Measurements from ENCODE around the gene PRUNE2.
A peak's percentile ranks its signal among the peaks of the same experiment; 100 is the strongest.

PRUNE2 gene

DNA sequence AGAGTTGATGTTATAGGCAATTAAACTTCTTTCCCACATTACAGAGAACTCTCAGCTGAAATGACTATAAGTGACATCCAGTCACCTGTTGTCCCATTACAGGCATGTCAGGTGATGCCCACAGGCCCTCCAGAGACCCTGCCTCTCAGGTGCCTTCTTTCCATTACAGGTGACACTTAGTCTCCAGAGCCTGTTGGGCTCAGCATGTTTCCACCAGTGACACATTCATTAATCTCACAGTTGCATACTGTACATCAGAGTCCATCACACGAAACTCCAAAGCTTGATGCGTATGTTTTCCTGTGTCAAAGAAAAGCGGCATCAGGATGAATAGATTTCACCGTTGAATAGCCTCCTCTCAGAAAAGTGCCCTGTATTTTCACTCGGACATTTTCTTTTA is 14.6 kb downstream of the PRUNE2 start:
- Histone ChIP-seq H3K27ac (ENCODE audit: insufficient read depth, low read depth, low read length, poor library complexity, severe bottlenecking) (no peak overlapping the region), H3K4me3 (ENCODE audit: insufficient read depth, low read depth, low read length) (no peak overlapping the region), H3K9me3 (ENCODE audit: control insufficient read depth, low read length) (no peaks in the 10 kb centered on the region), H3K4me1 (ENCODE audit: control insufficient read depth, insufficient read depth, low read length) (peaks cover 7% of the 10 kb centered on the region), H3K36me3 (ENCODE audit: control insufficient read depth, insufficient read depth, low read length) (no peaks in the 10 kb centered on the region), H3K27me3 (ENCODE audit: control insufficient read depth, insufficient read depth, low read length, poor library complexity, severe bottlenecking) (no peaks in the 10 kb centered on the region)
- 92 to 93% methylated on average over 5 of the region's 5 CpGs for WGBS, 2 experiments

- Histone ChIP-seq H3K27me3 (ENCODE audit: control insufficient read depth, insufficient read depth, low read length, poor library complexity, severe bottlenecking) (no peaks in the 10 kb centered on the region), H3K4me1 (ENCODE audit: control insufficient read depth, insufficient read depth, low read length) (peaks cover 7% of the 10 kb centered on the region), H3K4me3 (ENCODE audit: insufficient read depth, low read depth, low read length) (no peak overlapping the region), H3K27ac (ENCODE audit: insufficient read depth, low read depth, low read length, poor library complexity, severe bottlenecking) (peak overlapping the region; percentile 90), H3K36me3 (ENCODE audit: control insufficient read depth, insufficient read depth, low read length) (no peaks in the 10 kb centered on the region), H3K9me3 (ENCODE audit: control insufficient read depth, low read length) (no peaks in the 10 kb centered on the region)
- 64 to 76% methylated on average over 5 to 7 of the region's 7 CpGs for WGBS, 2 experiments
Observed at GRCh38 chr9:76887951-76888350, 18.0 kb downstream of the PRUNE2 start.

DNA sequence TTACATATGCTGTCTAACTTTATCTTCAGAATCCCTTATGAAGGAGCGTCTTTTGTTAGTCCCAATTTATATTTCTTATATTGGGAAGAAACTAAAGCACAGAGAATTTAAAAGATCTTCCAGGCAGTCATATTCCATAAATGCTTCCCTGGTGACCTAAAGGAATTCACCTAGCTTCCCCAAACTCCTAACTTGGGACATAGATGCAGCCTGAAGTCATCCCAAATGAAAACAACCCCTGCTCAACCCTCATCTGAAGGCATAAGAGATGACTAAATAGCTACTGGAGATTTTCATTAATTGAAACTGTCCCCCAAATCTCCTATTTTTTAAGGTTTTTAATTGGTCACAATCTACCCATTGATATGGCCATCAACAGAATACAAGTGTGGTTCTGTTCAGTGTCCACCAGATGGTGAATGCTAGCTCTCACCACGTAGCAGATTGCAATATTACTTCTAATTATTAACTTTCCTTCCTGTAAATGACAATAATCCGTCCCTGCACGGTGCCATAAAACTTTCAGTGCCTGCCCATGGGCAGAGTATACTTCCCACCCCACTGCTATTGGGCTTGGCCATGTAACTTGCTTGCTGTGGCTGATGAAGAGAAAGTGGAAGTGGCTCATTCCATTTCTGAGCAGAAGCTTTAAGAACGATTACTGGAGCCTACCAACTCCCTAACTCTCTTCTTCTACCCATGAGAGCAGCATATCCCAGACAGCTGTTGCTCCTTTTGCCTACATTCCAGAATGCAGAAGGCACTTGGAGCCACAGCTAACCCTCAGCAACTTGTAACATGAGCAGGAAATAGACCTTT is 18.7 kb downstream of the PRUNE2 start:
- Histone ChIP-seq H3K4me3 (ENCODE audit: insufficient read depth, low read depth, low read length) (no peak overlapping the region), H3K27ac (ENCODE audit: insufficient read depth, low read depth, low read length, poor library complexity, severe bottlenecking) (peak overlapping the region; percentile 90), H3K27me3 (ENCODE audit: control insufficient read depth, insufficient read depth, low read length, poor library complexity, severe bottlenecking) (no peaks in the 10 kb centered on the region), H3K9me3 (ENCODE audit: control insufficient read depth, low read length) (no peaks in the 10 kb centered on the region), H3K4me1 (ENCODE audit: control insufficient read depth, insufficient read depth, low read length) (peaks cover 7% of the 10 kb centered on the region), H3K36me3 (ENCODE audit: control insufficient read depth, insufficient read depth, low read length) (no peaks in the 10 kb centered on the region)
- 75 to 88% methylated on average over 5 of the region's 5 CpGs for WGBS, 2 experiments

DNA sequence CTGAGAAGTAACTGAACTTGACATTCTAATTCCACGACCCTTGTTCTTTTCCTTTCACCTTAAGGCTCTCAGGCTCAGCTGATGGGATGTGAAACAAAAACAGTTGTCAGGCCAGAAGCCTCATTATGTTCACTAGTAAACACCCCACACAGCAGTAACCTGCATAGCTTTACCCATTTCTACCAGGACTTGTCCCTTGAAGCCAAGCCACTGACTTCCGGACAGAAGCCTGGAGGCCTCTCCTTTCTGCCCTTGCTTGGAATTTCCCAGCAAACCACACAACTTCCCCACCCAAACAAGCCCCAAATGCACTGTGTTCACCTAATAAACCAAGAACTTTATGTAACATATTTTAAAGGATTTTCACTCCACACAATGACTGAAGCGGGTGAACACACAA is 19.6 kb downstream of the PRUNE2 start:
- H3K4me3 ChIP-seq (ENCODE audit: insufficient read depth, low read depth, low read length) = no peak overlapping the region
- H3K9me3 ChIP-seq (ENCODE audit: control insufficient read depth, low read length) = no peaks in the 10 kb centered on the region
- no peaks in the 10 kb centered on the region for H3K27me3 ChIP-seq (ENCODE audit: control insufficient read depth, insufficient read depth, low read length, poor library complexity, severe bottlenecking)
- no peak overlapping the region for H3K27ac ChIP-seq (ENCODE audit: insufficient read depth, low read depth, low read length, poor library complexity, severe bottlenecking)
- WGBS, 2 experiments = 89 to 94% methylated on average over 2 of the region's 3 CpGs
- no peaks in the 10 kb centered on the region for H3K36me3 ChIP-seq (ENCODE audit: control insufficient read depth, insufficient read depth, low read length)
- H3K4me1 ChIP-seq (ENCODE audit: control insufficient read depth, insufficient read depth, low read length) = peaks cover 7% of the 10 kb centered on the region

DNA sequence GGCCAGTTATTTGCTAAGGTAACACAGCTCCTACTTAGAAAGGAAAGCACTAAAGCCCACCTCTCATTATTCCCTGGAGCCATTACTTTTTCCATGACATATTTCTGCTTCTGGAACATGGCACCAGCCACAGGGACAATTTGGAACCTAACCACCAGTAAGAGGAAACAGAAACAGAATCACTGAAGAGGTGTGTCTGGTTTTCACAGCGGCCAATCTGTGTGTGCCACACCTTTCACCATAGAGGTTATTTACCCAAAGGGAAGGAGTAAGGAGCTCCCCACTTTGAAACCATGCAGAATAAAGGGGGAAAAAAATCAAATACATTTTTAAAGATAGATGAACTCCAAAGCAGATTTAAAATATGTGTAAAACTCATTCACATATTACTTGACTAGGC is 21.1 kb downstream of the PRUNE2 start:
- Histone ChIP-seq H3K27me3 (ENCODE audit: control insufficient read depth, insufficient read depth, low read length, poor library complexity, severe bottlenecking) (no peaks in the 10 kb centered on the region), H3K4me3 (ENCODE audit: insufficient read depth, low read depth, low read length) (no peak overlapping the region), H3K4me1 (ENCODE audit: control insufficient read depth, insufficient read depth, low read length) (peaks cover 7% of the 10 kb centered on the region), H3K36me3 (ENCODE audit: control insufficient read depth, insufficient read depth, low read length) (no peaks in the 10 kb centered on the region), H3K27ac (ENCODE audit: insufficient read depth, low read depth, low read length, poor library complexity, severe bottlenecking) (no peak overlapping the region), H3K9me3 (ENCODE audit: control insufficient read depth, low read length) (no peaks in the 10 kb centered on the region)
- 95 to 100% methylated on average over 1 of the region's 1 CpG for WGBS, 2 experiments

- Histone ChIP-seq H3K4me1 (ENCODE audit: control insufficient read depth, insufficient read depth, low read length) (peaks cover 7% of the 10 kb centered on the region), H3K9me3 (ENCODE audit: control insufficient read depth, low read length) (no peaks in the 10 kb centered on the region), H3K36me3 (ENCODE audit: control insufficient read depth, insufficient read depth, low read length) (no peaks in the 10 kb centered on the region), H3K27me3 (ENCODE audit: control insufficient read depth, insufficient read depth, low read length, poor library complexity, severe bottlenecking) (no peaks in the 10 kb centered on the region), H3K27ac (ENCODE audit: insufficient read depth, low read depth, low read length, poor library complexity, severe bottlenecking) (no peak overlapping the region), H3K4me3 (ENCODE audit: insufficient read depth, low read depth, low read length) (no peak overlapping the region)
- WGBS, 2 experiments = 75 to 87% methylated on average over 3 of the region's 3 CpGs
Observed at GRCh38 chr9:76883341-76883855, 22.5 kb downstream of the PRUNE2 start.

- no peaks in the 10 kb centered on the region for H3K27me3 ChIP-seq (ENCODE audit: control insufficient read depth, insufficient read depth, low read length, poor library complexity, severe bottlenecking)
- no peak overlapping the region for H3K4me3 ChIP-seq (ENCODE audit: insufficient read depth, low read depth, low read length)
- H3K9me3 ChIP-seq (ENCODE audit: control insufficient read depth, low read length) = no peaks in the 10 kb centered on the region
- no peaks in the 10 kb centered on the region for H3K36me3 ChIP-seq (ENCODE audit: control insufficient read depth, insufficient read depth, low read length)
- H3K27ac ChIP-seq (ENCODE audit: insufficient read depth, low read depth, low read length, poor library complexity, severe bottlenecking) = no peak overlapping the region
- H3K4me1 ChIP-seq (ENCODE audit: control insufficient read depth, insufficient read depth, low read length) = peaks cover 5% of the 10 kb centered on the region
- WGBS, 2 experiments = 88 to 93% methylated on average over 4 of the region's 4 CpGs
Observed at GRCh38 chr9:76882686-76883085, 23.2 kb downstream of the PRUNE2 start.

DNA sequence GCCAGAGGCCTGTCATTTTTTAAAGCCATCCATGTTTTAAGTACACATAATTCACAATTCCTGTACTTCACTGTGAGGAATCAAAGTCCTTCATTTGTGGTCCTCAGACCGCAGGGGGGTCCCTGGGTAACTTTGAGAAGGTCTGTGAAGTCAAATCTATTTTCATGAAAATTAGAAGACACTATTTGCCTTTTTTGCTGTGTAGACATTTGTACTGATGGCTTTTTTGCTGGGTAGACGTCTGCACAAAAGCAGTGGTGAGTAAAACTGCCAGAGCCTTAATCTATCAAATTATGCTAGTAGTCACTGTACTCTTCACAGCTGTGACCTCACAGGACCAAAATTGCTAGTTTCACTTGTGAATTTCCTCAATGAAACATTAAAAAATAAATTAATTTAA is 25.7 kb downstream of the PRUNE2 start:
- Histone ChIP-seq H3K27me3 (ENCODE audit: control insufficient read depth, insufficient read depth, low read length, poor library complexity, severe bottlenecking) (no peaks in the 10 kb centered on the region), H3K27ac (ENCODE audit: insufficient read depth, low read depth, low read length, poor library complexity, severe bottlenecking) (no peak overlapping the region), H3K4me1 (ENCODE audit: control insufficient read depth, insufficient read depth, low read length) (no peaks in the 10 kb centered on the region), H3K9me3 (ENCODE audit: control insufficient read depth, low read length) (no peaks in the 10 kb centered on the region), H3K4me3 (ENCODE audit: insufficient read depth, low read depth, low read length) (no peak overlapping the region), H3K36me3 (ENCODE audit: control insufficient read depth, insufficient read depth, low read length) (no peaks in the 10 kb centered on the region)
- WGBS, 2 experiments = 84 to 95% methylated on average over 2 of the region's 2 CpGs

- Histone ChIP-seq H3K4me1 (ENCODE audit: control insufficient read depth, insufficient read depth, low read length) (no peaks in the 10 kb centered on the region), H3K36me3 (ENCODE audit: control insufficient read depth, insufficient read depth, low read length) (no peaks in the 10 kb centered on the region), H3K9me3 (ENCODE audit: control insufficient read depth, low read length) (no peaks in the 10 kb centered on the region), H3K4me3 (ENCODE audit: insufficient read depth, low read depth, low read length) (no peak overlapping the region), H3K27me3 (ENCODE audit: control insufficient read depth, insufficient read depth, low read length, poor library complexity, severe bottlenecking) (no peaks in the 10 kb centered on the region), H3K27ac (ENCODE audit: insufficient read depth, low read depth, low read length, poor library complexity, severe bottlenecking) (no peak overlapping the region)
- WGBS, 2 experiments = 95 to 100% methylated on average over 2 to 3 of the region's 3 CpGs
Observed at GRCh38 chr9:76878933-76879332, 27.0 kb downstream of the PRUNE2 start.

DNA sequence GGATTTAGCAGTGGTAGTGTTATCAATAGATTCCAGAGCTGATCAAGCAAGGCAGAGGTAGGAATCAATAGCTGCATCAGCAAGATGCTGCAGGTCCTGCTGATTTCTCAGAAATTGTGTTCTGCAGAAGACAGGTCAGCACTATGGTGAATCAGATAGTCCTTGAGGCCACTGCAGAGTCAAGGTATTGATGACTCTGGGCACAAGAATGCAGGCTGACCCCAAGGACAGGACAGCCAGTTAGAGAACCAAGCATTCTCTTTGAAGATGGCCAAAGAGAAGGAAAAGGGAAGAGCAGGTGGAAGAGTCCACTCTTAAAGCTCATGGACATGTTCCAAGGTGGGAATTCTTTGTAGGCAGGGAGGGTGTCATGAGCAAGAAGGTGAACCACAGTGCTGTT is 28.0 kb downstream of the PRUNE2 start:
- peaks cover 9% of the 10 kb centered on the region for H3K4me1 ChIP-seq (ENCODE audit: control insufficient read depth, insufficient read depth, low read length)
- H3K27me3 ChIP-seq (ENCODE audit: control insufficient read depth, insufficient read depth, low read length, poor library complexity, severe bottlenecking) = no peaks in the 10 kb centered on the region
- H3K9me3 ChIP-seq (ENCODE audit: control insufficient read depth, low read length) = no peaks in the 10 kb centered on the region
- no peaks in the 10 kb centered on the region for H3K36me3 ChIP-seq (ENCODE audit: control insufficient read depth, insufficient read depth, low read length)
- H3K27ac ChIP-seq (ENCODE audit: insufficient read depth, low read depth, low read length, poor library complexity, severe bottlenecking) = no peak overlapping the region
- no peak overlapping the region for H3K4me3 ChIP-seq (ENCODE audit: insufficient read depth, low read depth, low read length)
